HUDEP-2 (cell line): ENCODE data around the gene SVIL.
"Not testable (repeated sequence)": the region's sequence is repeated elsewhere in the genome, so short reads cannot be mapped to it uniquely, and the experiment has no call there.

Source experiments
- DNase-seq, 76 experiments: peaks; one replicate each; lab custom pipeline; 2025; ENCODE audit not compliant: unreplicated experiment in 76 of 76; lab: John Stamatoyannopoulos, UW

SVIL gene

GRCh38 chr10:29624357-29624756 lies 10.4 kb downstream of the SVIL start:
- DNase-seq: not testable (repeated sequence)

- no peak for DNase-seq
Observed at GRCh38 chr10:29623797-29624196, 11.0 kb downstream of the SVIL start.

GRCh38 chr10:29622382-29622922 lies 12.3 kb downstream of the SVIL start:
- DNase-seq: no peak

- no peak for DNase-seq
Observed at GRCh38 chr10:29621161-29621560, 13.6 kb downstream of the SVIL start.

GRCh38 chr10:29620112-29620690 lies 14.6 kb downstream of the SVIL start:
- DNase-seq: no peak

GRCh38 chr10:29619241-29619669 lies 15.5 kb downstream of the SVIL start:
- no peak for DNase-seq

- no peak for DNase-seq
Observed at GRCh38 chr10:29618341-29619171, 16.2 kb downstream of the SVIL start.

GRCh38 chr10:29617880-29618340 lies 16.9 kb downstream of the SVIL start:
- DNase-seq: no peak

GRCh38 chr10:29616542-29616941 lies 18.2 kb downstream of the SVIL start:
- no peak for DNase-seq

GRCh38 chr10:29615195-29615594 lies 19.6 kb downstream of the SVIL start:
- no peak for DNase-seq

GRCh38 chr10:29614289-29614688 lies 20.5 kb downstream of the SVIL start:
- not testable (repeated sequence) for DNase-seq

- no peak for DNase-seq
Observed at GRCh38 chr10:29613791-29614190, 21.0 kb downstream of the SVIL start.

GRCh38 chr10:29613196-29613595 lies 21.6 kb downstream of the SVIL start:
- no peak for DNase-seq

- no peak for DNase-seq
Observed at GRCh38 chr10:29612657-29613056, 22.1 kb downstream of the SVIL start.

- DNase-seq: no peak
Observed at GRCh38 chr10:29611781-29612381, 22.9 kb downstream of the SVIL start.

- no peak for DNase-seq
Observed at GRCh38 chr10:29610876-29611647, 23.7 kb downstream of the SVIL start.

- not testable (repeated sequence) for DNase-seq
Observed at GRCh38 chr10:29610331-29610730, 24.4 kb downstream of the SVIL start.

GRCh38 chr10:29609696-29610095 lies 25.1 kb downstream of the SVIL start:
- DNase-seq: no peak

GRCh38 chr10:29608476-29609301 lies 26.1 kb downstream of the SVIL start:
- no peak for DNase-seq

GRCh38 chr10:29608062-29608461 lies 26.7 kb downstream of the SVIL start:
- no peak for DNase-seq
